GM10266 (cell line): ENCODE measurements around the gene SORL1-AS1.

ENCODE experiments used
- DNase-seq: peaks from one replicate; pipeline ENCODE4 v3.0.0; 2012; ENCODE audit errors: extremely low spot score
- TF ChIP-seq, protein P1 (sequence below): IDR thresholded peaks from 2 replicates; pipeline ENCODE4 v1.5.1; 2012; ENCODE audit warnings: mild to moderate bottlenecking, low read depth; ENCODE audit not compliant: control insufficient read depth, insufficient read depth; ENCODE audit errors: missing control alignments

The SORL1-AS1 gene

DNA sequence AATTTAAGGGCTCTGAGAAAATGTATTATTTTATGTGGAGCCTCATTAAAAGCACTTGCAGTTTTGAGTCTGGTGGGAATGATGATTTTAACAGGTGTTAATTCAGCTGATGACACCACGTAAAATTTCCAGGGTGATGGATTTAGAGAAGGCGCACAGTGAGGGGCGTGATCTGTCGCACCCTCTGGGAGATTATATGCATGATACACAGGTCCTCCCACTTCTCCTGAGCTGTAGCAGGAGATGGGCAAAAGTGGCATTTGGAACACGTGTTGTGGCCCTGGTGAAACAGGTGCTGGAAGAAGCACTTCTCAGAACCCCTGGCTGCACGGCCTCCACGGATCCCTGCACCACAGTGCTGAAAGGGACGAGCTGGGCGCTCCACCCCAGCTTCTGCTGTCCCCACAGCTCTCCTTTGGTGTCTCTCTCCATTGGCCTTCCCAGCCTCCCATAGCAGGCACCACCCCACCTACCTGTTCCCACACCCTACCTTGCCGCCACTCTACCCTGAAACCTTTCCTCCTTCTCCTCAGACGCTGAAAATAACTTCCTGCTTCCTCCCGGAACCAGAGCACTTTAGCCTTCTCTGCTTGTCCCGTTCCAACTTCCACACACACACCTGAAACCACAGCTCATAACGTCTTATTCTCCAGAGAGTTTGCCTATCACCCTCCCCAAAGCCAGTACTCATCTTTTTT lies 7.5 kb downstream of the SORL1-AS1 start:
- TF ChIP-seq, protein P1, sequence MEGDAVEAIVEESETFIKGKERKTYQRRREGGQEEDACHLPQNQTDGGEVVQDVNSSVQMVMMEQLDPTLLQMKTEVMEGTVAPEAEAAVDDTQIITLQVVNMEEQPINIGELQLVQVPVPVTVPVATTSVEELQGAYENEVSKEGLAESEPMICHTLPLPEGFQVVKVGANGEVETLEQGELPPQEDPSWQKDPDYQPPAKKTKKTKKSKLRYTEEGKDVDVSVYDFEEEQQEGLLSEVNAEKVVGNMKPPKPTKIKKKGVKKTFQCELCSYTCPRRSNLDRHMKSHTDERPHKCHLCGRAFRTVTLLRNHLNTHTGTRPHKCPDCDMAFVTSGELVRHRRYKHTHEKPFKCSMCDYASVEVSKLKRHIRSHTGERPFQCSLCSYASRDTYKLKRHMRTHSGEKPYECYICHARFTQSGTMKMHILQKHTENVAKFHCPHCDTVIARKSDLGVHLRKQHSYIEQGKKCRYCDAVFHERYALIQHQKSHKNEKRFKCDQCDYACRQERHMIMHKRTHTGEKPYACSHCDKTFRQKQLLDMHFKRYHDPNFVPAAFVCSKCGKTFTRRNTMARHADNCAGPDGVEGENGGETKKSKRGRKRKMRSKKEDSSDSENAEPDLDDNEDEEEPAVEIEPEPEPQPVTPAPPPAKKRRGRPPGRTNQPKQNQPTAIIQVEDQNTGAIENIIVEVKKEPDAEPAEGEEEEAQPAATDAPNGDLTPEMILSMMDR, result no peak
- no peak for DNase-seq

DNA sequence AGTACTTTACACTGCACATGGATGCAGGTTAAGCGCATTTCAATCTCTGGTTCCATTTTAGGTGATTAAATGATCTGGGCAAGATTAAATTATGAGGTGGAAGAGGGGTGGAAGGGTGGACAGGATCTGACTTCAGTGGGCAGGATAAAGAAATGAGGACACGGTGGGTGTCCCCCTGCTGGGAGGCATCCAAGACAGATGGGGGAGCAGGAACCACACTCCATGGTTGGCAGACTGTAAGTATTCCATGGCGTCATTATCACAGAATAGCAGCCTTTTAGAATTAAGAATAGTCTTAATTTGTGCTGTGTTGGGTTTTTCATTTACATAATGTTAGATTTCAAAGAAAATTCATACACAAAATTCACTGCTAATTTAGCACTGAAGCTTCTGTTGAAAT lies 8.2 kb downstream of the SORL1-AS1 start:
- no peak for DNase-seq
- TF ChIP-seq, protein P1, result no peak

DNA sequence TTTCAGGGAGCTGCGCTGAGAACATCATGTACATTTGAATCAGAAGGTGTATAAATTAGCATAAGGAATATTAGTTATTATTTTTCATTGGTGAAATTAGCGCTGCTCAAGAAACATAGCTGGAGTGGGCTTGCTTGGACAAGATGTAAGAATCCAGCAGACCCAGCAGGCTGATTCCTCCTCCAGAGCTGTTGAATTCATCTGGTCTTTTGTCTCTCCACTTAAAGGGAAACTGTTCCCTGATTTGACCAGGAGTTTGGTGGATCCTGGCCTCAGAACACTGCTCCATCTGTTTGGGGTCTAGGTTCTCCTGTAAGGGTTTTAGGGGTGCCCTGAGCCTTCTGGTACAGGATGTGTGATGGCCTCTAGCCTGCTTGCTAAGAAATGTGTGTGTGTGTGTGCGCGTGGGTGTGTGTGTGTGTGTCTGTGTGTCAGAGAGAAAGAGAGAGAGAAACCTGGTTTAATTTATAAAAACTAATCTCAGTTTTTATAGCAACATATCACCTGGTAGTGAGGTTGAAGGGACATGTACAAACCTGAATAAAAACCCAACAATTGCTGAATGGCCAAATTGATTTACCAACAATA lies 9.0 kb downstream of the SORL1-AS1 start:
- DNase-seq, result no peak
- TF ChIP-seq, protein P1, result no peak

DNA sequence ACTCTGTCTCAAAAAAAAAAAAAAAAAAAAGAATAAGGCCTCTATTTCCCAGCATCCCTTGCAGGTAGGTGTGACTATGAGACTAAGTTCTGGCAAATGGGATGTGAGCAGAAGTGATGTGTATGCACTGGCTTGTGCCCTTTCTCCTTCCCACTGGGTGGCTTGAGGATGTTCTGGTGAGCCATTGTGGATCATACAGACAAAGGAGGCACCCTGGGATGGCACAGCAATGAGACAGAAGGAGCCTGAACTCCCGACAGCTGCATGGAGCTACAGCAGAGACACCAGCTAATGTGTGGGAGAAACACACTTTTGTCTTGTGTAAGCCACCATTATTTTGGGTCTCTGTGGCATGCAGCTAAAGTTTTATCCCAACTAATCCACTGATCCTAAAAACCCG lies 11.2 kb downstream of the SORL1-AS1 start:
- TF ChIP-seq, protein P1, result no peak
- no peak for DNase-seq

DNA sequence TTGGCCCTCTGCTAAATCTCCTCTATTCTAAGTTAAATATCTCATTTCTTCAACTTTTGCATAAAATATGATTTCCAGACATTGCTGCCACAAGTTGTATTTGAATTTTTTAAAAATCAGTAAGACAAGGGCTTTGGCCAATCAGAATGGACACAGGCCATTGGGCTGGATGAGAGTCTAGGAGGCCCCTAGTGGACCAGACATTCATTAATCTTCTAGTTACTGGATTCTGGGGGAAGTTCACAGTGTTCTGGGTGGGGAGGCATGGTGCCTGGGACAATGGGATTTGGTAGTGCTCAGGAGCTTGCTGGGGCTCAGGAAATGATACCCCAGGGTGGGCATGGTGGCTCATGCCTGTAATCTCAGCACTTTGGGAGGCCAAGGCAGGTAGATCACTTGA lies 13.0 kb downstream of the SORL1-AS1 start:
- TF ChIP-seq, protein P1, result no peak
- no peak for DNase-seq

DNA sequence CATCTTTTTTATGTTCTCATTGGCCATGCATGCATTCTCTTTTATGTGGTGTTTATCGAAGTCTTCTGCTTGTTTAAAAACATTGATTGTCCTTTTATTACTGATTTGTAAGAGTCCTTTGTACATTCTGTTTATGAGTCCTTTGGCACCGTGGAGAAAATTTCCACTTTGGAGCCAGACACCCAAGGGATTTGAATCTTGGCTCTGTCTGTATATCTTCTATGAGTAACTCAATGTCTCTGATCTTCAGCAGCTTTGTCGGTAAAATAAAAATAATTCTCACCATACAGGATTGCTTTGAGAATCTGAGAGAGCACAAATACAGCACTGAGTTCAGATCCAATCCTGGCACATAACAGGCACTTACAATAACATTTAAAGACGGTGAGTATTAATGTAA lies 13.4 kb downstream of the SORL1-AS1 start:
- no peak for DNase-seq
- TF ChIP-seq, protein P1, result no peak

DNA sequence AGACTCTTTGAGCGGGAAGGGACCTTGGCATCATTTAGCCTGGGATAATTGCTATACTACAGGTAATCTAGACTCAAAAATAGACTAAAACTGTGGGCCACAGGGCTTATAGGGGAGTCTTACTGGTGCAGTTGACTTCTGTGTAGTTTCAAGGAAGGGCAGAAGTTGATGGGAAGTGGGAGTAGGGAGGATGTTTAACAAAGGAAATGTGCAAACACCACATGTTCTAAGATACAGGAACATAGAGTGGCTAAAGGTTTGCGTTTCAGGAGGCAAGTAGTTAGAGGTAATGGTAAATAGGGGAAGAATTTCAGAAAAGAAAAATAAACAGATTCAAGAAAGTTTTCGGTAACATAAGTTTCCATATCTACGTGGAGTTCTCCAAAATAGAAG lies 15.1 kb downstream of the SORL1-AS1 start:
- TF ChIP-seq, protein P1, result no peak
- DNase-seq, result no peak
